Calu3 (cell line): ENCODE data around the gene PPM1L. TPM values are rescaled to one million over a fixed set of nuclear protein-coding genes. Genes with fewer than 3 reads are reported as not detected.

Experiments
- BruUV-seq: library from RNA; stranded (reverse); fragments of 400-500 nt; replicated peaks from 2 replicates; lab custom pipeline; 2021; lab: Mats Ljungman, UMichigan
- CTCF ChIA-PET: fragments of 300-600 bp; sonication (Branson Sonifier 250); formaldehyde crosslinking; loops from one replicate; lab custom pipeline; 2022; ENCODE audit warnings: antibody characterized with exemption; lab: Charles Lee
- DNase-seq: peaks from one replicate; pipeline ENCODE4 v3.0.0; 2022
- H3K27ac Mint-ChIP-seq: one replicate; pipeline ENCODE4 v1.8.0; 2022; ENCODE audit warnings: mixed read lengths; ENCODE audit not compliant: unreplicated experiment
- H3K27me3 Mint-ChIP-seq: one replicate; pipeline ENCODE4 v1.8.0; 2022; ENCODE audit warnings: mixed read lengths; ENCODE audit not compliant: unreplicated experiment
- H3K36me3 Mint-ChIP-seq: one replicate; pipeline ENCODE4 v1.8.0; 2022; ENCODE audit warnings: mild to moderate bottlenecking, moderate library complexity, mixed read lengths; ENCODE audit not compliant: insufficient read depth, unreplicated experiment
- H3K4me1 Mint-ChIP-seq: one replicate; pipeline ENCODE4 v1.8.0; 2022; ENCODE audit warnings: mild to moderate bottlenecking, low read depth, mixed read lengths; ENCODE audit not compliant: unreplicated experiment
- H3K4me3 Mint-ChIP-seq: one replicate; pipeline ENCODE4 v1.8.0; 2022; ENCODE audit warnings: mild to moderate bottlenecking, low read depth, moderate library complexity, mixed read lengths; ENCODE audit not compliant: unreplicated experiment
- H3K9me3 Mint-ChIP-seq: one replicate; pipeline ENCODE4 v1.8.0; 2022; ENCODE audit warnings: low read depth, mixed read lengths; ENCODE audit not compliant: unreplicated experiment
- CTCF ChIP-seq: fragments of 200-600 bp; IDR thresholded peaks from one replicate; pipeline ENCODE4 v1.8.0; 2022; ENCODE audit warnings: antibody characterized with exemption; ENCODE audit not compliant: unreplicated experiment
- intact Hi-C: fragments of 100-400 bp; cut with micrococcal nuclease; formaldehyde crosslinking; loops from one replicate; pipeline ENCODE4 v1.10.0; 2022; ENCODE audit not compliant: unreplicated experiment
- total RNA-seq: library from RNA; stranded (reverse); gene quantifications from 2 replicates; pipeline ENCODE4 v1.2.3, GENCODE V29; 2022

The PPM1L gene
- total RNA-seq, 1 experiment from 2014 or later, result 18.4 TPM

GRCh38 chr3:161049683-161050248, 293.7 kb downstream of the PPM1L start:
- Mint-ChIP-seq H3K27ac (no peak overlapping the region), H3K4me1 (no peaks in the 10 kb centered on the region), H3K36me3 (no peaks in the 10 kb centered on the region), H3K9me3 (peaks cover 3% of the 10 kb centered on the region), H3K4me3 (no peak overlapping the region), H3K27me3 (no peaks in the 10 kb centered on the region)
- no peak for DNase-seq
- CTCF ChIA-PET, result no interaction called here
- no peak for TF ChIP-seq CTCF
- BruUV-seq, result no TSS peak
- intact Hi-C loops, result no loop called here

DNA sequence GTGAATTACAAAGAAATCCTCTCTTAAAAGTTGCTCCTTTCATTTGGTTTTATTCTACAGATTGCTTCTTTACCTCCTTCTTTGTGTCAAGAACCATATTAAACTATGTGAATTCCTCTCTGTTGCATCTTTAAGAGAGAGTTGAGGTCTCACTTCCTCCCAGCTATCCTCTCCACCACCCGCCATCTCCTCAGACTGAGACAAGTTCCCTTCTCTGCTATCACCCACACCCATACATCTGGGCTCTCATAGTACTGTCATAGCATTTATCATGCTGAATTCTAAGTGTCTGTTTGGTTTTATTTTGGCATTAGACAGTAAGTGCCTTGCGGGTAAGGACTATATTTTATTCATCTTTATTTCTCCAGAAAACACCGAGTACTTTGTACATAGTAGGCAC, 294.9 kb downstream of the PPM1L start:
- no TSS peak for BruUV-seq
- Mint-ChIP-seq H3K27me3 (no peaks in the 10 kb centered on the region), H3K36me3 (no peaks in the 10 kb centered on the region), H3K9me3 (no peaks in the 10 kb centered on the region), H3K4me3 (no peak overlapping the region), H3K4me1 (no peaks in the 10 kb centered on the region), H3K27ac (no peak overlapping the region)
- TF ChIP-seq CTCF, result no peak
- no peak for DNase-seq
- CTCF ChIA-PET, result interaction anchor here (1.1 kb wide), 1 partner anchor 19 kb away, joined by 3 read pairs; no protein-coding TSS in a partner anchor
- intact Hi-C loops, result no loop called here

GRCh38 chr3:161051856-161052255, 295.8 kb downstream of the PPM1L start:
- no TSS peak for BruUV-seq
- no peak for DNase-seq
- Mint-ChIP-seq H3K36me3 (no peaks in the 10 kb centered on the region), H3K9me3 (no peaks in the 10 kb centered on the region), H3K4me1 (no peaks in the 10 kb centered on the region), H3K4me3 (no peak overlapping the region), H3K27ac (no peak overlapping the region), H3K27me3 (no peaks in the 10 kb centered on the region)
- CTCF ChIA-PET, result no interaction called here
- no peak for TF ChIP-seq CTCF
- intact Hi-C loops, result no loop called here

DNA sequence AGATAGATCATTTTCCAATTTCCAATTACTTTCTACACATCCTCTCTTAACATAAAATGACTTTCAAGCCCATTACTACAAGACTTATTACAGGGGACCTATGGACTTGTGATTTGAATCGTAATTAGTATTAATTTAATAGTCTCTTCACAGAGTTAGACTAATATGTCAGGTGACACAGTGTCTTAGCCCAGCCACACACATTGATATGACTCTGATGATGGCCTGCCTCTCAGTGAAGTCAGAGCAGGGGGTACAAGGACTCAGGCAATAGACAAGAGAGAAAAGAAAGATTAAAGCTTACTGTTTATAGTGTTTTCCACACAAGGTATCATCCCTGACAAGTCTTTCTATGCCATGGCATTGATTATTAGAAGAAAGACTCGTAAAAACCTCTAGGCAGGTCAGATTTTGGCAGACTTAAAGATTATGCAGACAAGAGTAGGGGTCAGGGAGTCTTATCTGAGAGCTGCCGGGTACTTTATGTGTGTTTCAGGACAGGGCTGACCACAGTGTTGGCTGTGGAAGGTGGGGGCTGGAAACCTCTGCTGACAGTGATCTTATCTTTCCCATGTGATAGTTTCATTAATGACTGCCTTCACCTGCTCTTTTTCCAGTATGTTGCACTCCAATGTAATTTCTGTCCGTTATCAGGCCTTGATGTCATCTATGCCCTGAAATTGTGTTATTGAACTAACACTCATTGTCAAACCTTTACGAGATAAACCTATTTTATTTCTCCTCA, 299.0 kb downstream of the PPM1L start:
- H3K27me3 Mint-ChIP-seq, result no peaks in the 10 kb centered on the region
- intact Hi-C loops, result no loop called here
- H3K4me1 Mint-ChIP-seq, result no peaks in the 10 kb centered on the region
- TF ChIP-seq CTCF, result no peak
- H3K4me3 Mint-ChIP-seq, result no peak overlapping the region
- no TSS peak for BruUV-seq
- CTCF ChIA-PET, result no interaction called here
- no peaks in the 10 kb centered on the region for H3K9me3 Mint-ChIP-seq
- H3K27ac Mint-ChIP-seq, result no peak overlapping the region
- DNase-seq, result no peak
- H3K36me3 Mint-ChIP-seq, result no peaks in the 10 kb centered on the region
